Ovary (tissue), 9 donors: ENCODE results near the gene FAM72B. TPM values are rescaled to one million over a fixed set of nuclear protein-coding genes. Genes with fewer than 3 reads are reported as not detected.
"Not testable (repeated sequence)": the region's sequence is repeated elsewhere in the genome, so short reads cannot be mapped to it uniquely, and the experiment has no call there.

Experiments
- DNase-seq, 5 donors: peaks; one replicate each; pipeline ENCODE4 v3.0.0-alpha.2; 2019 to 2020
- H3K27ac ChIP-seq, 2 donors: fragments of 200-600 bp; one replicate each; pipeline versions ENCODE4 v1.5.1 to v1.8.0; 2019 to 2022
- H3K27me3 ChIP-seq: fragments of 200-600 bp; one replicate; pipeline ENCODE4 v1.8.0; 2022
- H3K36me3 ChIP-seq: fragments of 200-600 bp; sonication (generic); one replicate; pipeline ENCODE4 v1.5.1; 2019
- H3K4me1 ChIP-seq: one replicate; pipeline ENCODE4 v1.8.1; 2013; ENCODE audit warnings: mild to moderate bottlenecking, moderate library complexity; ENCODE audit not compliant: insufficient read depth
- H3K4me3 ChIP-seq: fragments of 200-600 bp; sonication (generic); one replicate; pipeline ENCODE4 v1.5.1; 2017
- H3K9me3 ChIP-seq, 2 donors: fragments of 200-600 bp in 1 of 2; sonication (generic) in 1 of 2; one replicate each; pipeline versions ENCODE4 v1.5.1 to v1.8.1; 2013 to 2019; ENCODE audit warnings: mild to moderate bottlenecking in 1 of 2, moderate library complexity in 1 of 2
- WGBS, 3 donors: extraction: QIAGEN DNeasy Blood & Tissue Kit in 1 of 3; methylation state at CpG; one replicate each; pipeline versions ENCODE4 v1.1.5 to v1.1.7; 2013 to 2017; 5-methylcytosine and 5-hydroxymethylcytosine counted together
- intact Hi-C, 4 donors: fragments of 100-400 bp; cut with DNase I; formaldehyde crosslinking; loops; one replicate each; pipeline versions ENCODE4 v1.11.0 to v1.15.1; 2022 to 2023
- polyA plus RNA-seq, 2 donors: library from polyadenylated mRNA; stranded (reverse); fragments of 200-250 nt in 1 of 2; fragments of 350-450 nt in 1 of 2; fragmentation: Illumina TruSeq in 1 of 2; extraction: RNeasy Lipid Tissue Mini Kit (QIAGEN cat#74804) in 1 of 2; gene quantifications; one replicate each; pipeline ENCODE4 v1.2.3, GENCODE V29; 2013 to 2014
- total RNA-seq, 7 donors: library from RNA; depleted of rRNA in 2 of 7; stranded (reverse); fragments of >200 nt in 2 of 7; fragmentation: NEBNext Ultra II Directional in 3 of 7; extraction: Animal tissue kit (Norgen Biotek cat#: 25700) in 3 of 7; gene quantifications; one replicate each; pipeline versions ENCODE4 v1.1.0 to v1.2.4, GENCODE V29; 2016 to 2023
- donor health status: DM: no; HTN: no; CAD: no; lungs with moderate emphysema.
- donor health status: DM: no; HTN: no; CAD: no.
- donor health status: Bipolar disorder and iron deficiency.
- donor health status: DM: yes; HTN: yes; CAD: no.
- donor health status: DM: no; HTN: no; CAD: no.
- donor health status: DM: yes; HTN: yes; CAD: no.

The FAM72B gene
- total and polyA plus RNA-seq, 9 donors: 0.52 to 1.8 (median 0.94) TPM; not detected in 2

DNA sequence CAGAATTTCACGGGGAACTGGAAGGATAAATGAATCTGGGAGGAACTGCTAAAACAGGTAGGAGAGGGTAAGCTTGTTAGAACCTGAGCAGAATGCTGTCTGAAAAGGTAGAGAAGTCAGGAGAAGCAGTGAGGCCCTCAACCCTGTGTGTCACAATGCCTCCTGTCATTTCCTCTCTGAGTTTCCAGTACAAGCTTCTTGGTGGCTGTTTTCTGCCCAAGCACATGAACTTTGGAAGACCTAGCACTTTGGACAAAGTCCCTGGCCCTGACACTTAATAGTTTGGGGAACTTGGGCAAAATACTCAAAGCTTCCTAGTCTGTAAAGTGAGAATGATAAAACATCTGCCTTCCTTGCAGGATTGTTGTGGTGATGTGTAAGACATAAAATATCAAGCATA, 52.6 kb downstream of the FAM72B start:
- WGBS, 3 donors: no CpG with 5 or more reads among the region's 1 CpG
- H3K4me1 ChIP-seq, H3K27ac ChIP-seq, H3K27me3 ChIP-seq, H3K36me3 ChIP-seq, DNase-seq, intact Hi-C loops, H3K4me3 ChIP-seq, H3K9me3 ChIP-seq: not testable (repeated sequence)

DNA sequence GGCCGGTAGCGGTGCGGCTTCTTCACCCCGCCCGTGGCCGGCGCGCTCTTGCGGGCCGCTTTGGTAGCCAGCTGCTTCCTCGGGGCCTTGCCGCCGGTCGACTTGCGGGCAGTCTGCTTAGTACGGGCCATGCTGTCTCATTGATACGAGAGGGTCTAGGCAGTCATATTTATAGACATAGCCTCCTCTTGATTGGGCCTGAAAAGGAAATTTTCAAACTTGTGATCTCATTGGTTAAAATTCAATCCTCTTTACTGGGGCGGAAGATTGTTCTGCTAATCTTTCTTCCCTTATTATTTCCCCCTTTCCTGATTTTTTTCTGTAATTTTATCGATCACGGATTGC, 65.7 kb downstream of the FAM72B start:
- H3K9me3 ChIP-seq, H3K27me3 ChIP-seq, intact Hi-C loops, H3K36me3 ChIP-seq, H3K4me1 ChIP-seq: not testable (repeated sequence)
- Histone ChIP-seq H3K27ac (peak overlapping the region; percentile 52 to 85), H3K4me3 (peak overlapping the region; percentile 39)
- WGBS, 3 donors: 0 to 18% methylated on average over 3 to 13 of the region's 20 CpGs; no CpG with 5 or more reads in 1 of the 3 donors
- DNase-seq: peak in 1 of 5 donors; percentile 27

Other genes with a start within 250 kb of the FAM72B start
- gene SRGAP2C, start 635 bp upstream of the FAM72B start, total RNA-seq: 10 to 100 TPM; 20.3 to 37.5 (median 26.7) TPM
- 1 to 10 TPM; 6.4 to 7.9 TPM for gene SRGAP2C, start 635 bp upstream of the FAM72B start, polyA plus RNA-seq